T follicular helper cell (primary cell): ENCODE results near the gene BCL7B.
"Not testable (repeated sequence)": the region's sequence is repeated elsewhere in the genome, so short reads cannot be mapped to it uniquely, and the experiment has no call there.

Experiments
- DNase-seq: peaks from one replicate; pipeline ENCODE4 v3.0.0-alpha.2; 2020; ENCODE audit warnings: low read depth

BCL7B gene

DNA sequence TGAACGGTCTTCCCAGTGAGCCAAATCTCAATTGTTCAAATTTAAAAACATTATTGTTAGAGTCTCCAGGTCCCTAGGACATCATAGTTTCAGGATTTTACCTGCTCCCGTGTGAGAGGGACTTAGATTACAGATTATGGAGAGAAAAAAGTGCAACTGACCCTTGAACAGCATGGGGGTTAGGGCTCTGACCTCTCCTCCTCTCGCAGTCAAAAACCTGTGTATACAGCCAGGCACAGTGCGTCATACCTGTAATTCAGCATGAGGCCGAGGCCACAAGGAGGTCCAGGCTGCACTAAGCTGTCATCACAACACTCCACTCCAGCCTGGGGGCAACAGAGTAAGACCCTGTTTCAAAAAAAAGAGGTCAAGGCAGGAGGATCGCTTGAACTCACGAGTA is 60.9 kb downstream of the BCL7B start:
- no peak for DNase-seq

GRCh38 chr7:73495507-73495906 is 62.0 kb downstream of the BCL7B start:
- DNase-seq, result not testable (repeated sequence)

- no peak for DNase-seq
These were observed 67.5 kb downstream of the BCL7B start for GRCh38 chr7:73489976-73490375.

DNA sequence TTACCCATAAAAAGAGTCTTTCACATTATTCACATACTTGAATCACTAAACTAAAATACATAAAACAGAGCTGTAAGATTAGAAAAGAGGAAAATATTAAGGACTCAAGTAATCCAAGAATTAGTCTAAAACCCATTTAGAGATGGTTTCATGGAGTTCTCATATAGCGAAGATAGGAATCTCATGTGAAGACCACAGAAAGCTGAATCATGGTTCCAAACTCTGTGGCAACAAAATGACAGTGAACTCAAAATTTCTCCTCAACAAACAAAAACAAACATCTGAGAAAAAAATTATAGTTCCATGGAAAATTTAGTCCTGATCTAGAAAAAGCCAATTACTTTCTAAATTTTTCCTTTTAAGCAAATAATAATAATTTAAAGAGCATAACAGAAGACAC is 70.0 kb downstream of the BCL7B start:
- no peak for DNase-seq
